SK-N-MC (cell line): ENCODE results near the gene GPR179.

ENCODE experiments used
- DNase-seq: peaks from one replicate; pipeline ENCODE4 v3.0.0-alpha.2; 2011; ENCODE audit warnings: low read depth, low spot score
- H3K27ac ChIP-seq: fragments of 200-600 bp; sonication (generic); 2 replicates; pipeline ENCODE4 v1.5.1; 2016; ENCODE audit warnings: mixed run types
- H3K36me3 ChIP-seq: fragments of 200-600 bp; sonication (generic); 2 replicates; pipeline ENCODE4 v1.6.1; 2017; ENCODE audit warnings: antibody characterized with exemption, low read length, mixed read lengths; ENCODE audit not compliant: insufficient read depth
- H3K4me3 ChIP-seq: fragments of 200-600 bp; sonication (generic); 2 replicates; pipeline ENCODE4 v1.5.1; 2016
- H3K9ac ChIP-seq: fragments of 200-600 bp; sonication (generic); 2 replicates; pipeline ENCODE4 v1.8.0; 2017; ENCODE audit warnings: mixed run types, mixed read lengths; ENCODE audit not compliant: insufficient read length
- H3K9me3 ChIP-seq: fragments of 200-600 bp; sonication (generic); 2 replicates; pipeline ENCODE4 v1.6.1; 2017; ENCODE audit warnings: low read depth, mild to moderate bottlenecking, antibody characterized with exemption, low read length, moderate library complexity, mixed read lengths
- EZH2 ChIP-seq: fragments of 200-600 bp; sonication (generic); IDR thresholded peaks from one replicate; pipeline ENCODE4 v1.6.1; 2017; ENCODE audit warnings: antibody characterized with exemption
- FOXP2 ChIP-seq: optimal IDR thresholded peaks from 2 replicates; pipeline ENCODE3; 2011; ENCODE audit warnings: mild to moderate bottlenecking, moderate library complexity; ENCODE audit not compliant: insufficient read depth; ENCODE audit errors: extremely low read length, control extremely low read depth
- POLR2AphosphoS5 ChIP-seq: IDR thresholded peaks from 2 replicates; pipeline ENCODE4 v1.6.1; 2012; ENCODE audit warnings: mild to moderate bottlenecking, low read depth, low read length, borderline replicate concordance

The GPR179 gene

GRCh38 chr17:38338535-38338934 is 5.2 kb downstream of the GPR179 start:
- H3K27ac ChIP-seq, result no peak overlapping the region
- no peak overlapping the region for H3K4me3 ChIP-seq
- H3K36me3 ChIP-seq, result no peaks in the 10 kb centered on the region
- H3K9me3 ChIP-seq, result no peaks in the 10 kb centered on the region
- TF ChIP-seq POLR2AphosphoS5, result no peak
- TF ChIP-seq EZH2, result no peak
- no peak for TF ChIP-seq FOXP2
- no peak for DNase-seq
- no peak overlapping the region for H3K9ac ChIP-seq

- Histone ChIP-seq H3K9me3 (no peaks in the 10 kb centered on the region), H3K9ac (no peak overlapping the region), H3K27ac (no peak overlapping the region), H3K36me3 (no peaks in the 10 kb centered on the region), H3K4me3 (no peak overlapping the region)
- no peak for DNase-seq
- TF ChIP-seq FOXP2 (no peak), EZH2 (no peak), POLR2AphosphoS5 (no peak)
Measured at GRCh38 chr17:38338053-38338452, 5.7 kb downstream of the GPR179 start.

GRCh38 chr17:38336838-38337237 is 6.9 kb downstream of the GPR179 start:
- Histone ChIP-seq H3K27ac (no peak overlapping the region), H3K9ac (no peak overlapping the region), H3K4me3 (no peak overlapping the region), H3K36me3 (no peaks in the 10 kb centered on the region), H3K9me3 (no peaks in the 10 kb centered on the region)
- DNase-seq, result no peak
- no peak for TF ChIP-seq FOXP2
- TF ChIP-seq EZH2, result no peak
- no peak for TF ChIP-seq POLR2AphosphoS5

- H3K27ac ChIP-seq, result no peak overlapping the region
- no peaks in the 10 kb centered on the region for H3K36me3 ChIP-seq
- TF ChIP-seq EZH2 (no peak), FOXP2 (no peak), POLR2AphosphoS5 (no peak)
- no peak for DNase-seq
- no peak overlapping the region for H3K9ac ChIP-seq
- H3K9me3 ChIP-seq, result no peaks in the 10 kb centered on the region
- H3K4me3 ChIP-seq, result no peak overlapping the region
Measured at GRCh38 chr17:38334480-38335364, 9.0 kb downstream of the GPR179 start.

- TF ChIP-seq FOXP2 (no peak), EZH2 (no peak), POLR2AphosphoS5 (no peak)
- no peak overlapping the region for H3K4me3 ChIP-seq
- H3K9ac ChIP-seq, result no peak overlapping the region
- H3K9me3 ChIP-seq, result no peaks in the 10 kb centered on the region
- no peak for DNase-seq
- no peaks in the 10 kb centered on the region for H3K36me3 ChIP-seq
- H3K27ac ChIP-seq, result no peak overlapping the region
Measured at GRCh38 chr17:38333635-38334295, 10.0 kb downstream of the GPR179 start.

GRCh38 chr17:38332735-38333134 is 11.0 kb downstream of the GPR179 start:
- Histone ChIP-seq H3K4me3 (no peak overlapping the region), H3K27ac (no peak overlapping the region), H3K9me3 (no peaks in the 10 kb centered on the region), H3K36me3 (no peaks in the 10 kb centered on the region), H3K9ac (no peak overlapping the region)
- DNase-seq, result no peak
- TF ChIP-seq FOXP2 (no peak), POLR2AphosphoS5 (no peak), EZH2 (no peak)

GRCh38 chr17:38330941-38331411 is 12.8 kb downstream of the GPR179 start:
- Histone ChIP-seq H3K4me3 (no peak overlapping the region), H3K27ac (no peak overlapping the region), H3K36me3 (no peaks in the 10 kb centered on the region), H3K9ac (no peak overlapping the region), H3K9me3 (no peaks in the 10 kb centered on the region)
- TF ChIP-seq EZH2 (no peak), FOXP2 (no peak), POLR2AphosphoS5 (no peak)
- no peak for DNase-seq
